Heart right ventricle (tissue), 16 donors: ENCODE data around the gene CRACR2B. TPM values are rescaled to one million over a fixed set of nuclear protein-coding genes. Genes with fewer than 3 reads are reported as not detected.

Source experiments
- ATAC-seq, 8 donors: fragments of 200-7000 bp; cut with Tn5 transposase; one replicate each; pipeline ENCODE4 v1.9.1; 2020; ENCODE audit warnings: mild to moderate bottlenecking in 8 of 8, moderate library complexity in 8 of 8, moderate number of reproducible peaks in 1 of 8
- DNase-seq, 2 donors: peaks; one replicate each; pipeline ENCODE4 v3.0.0-alpha.2; 2020
- H3K27ac ChIP-seq, 10 donors: fragments of 200-600 bp; sonication (generic) in 2 of 10; one replicate each; pipeline versions ENCODE4 v1.5.0 to v1.8.0; 2020 to 2022; ENCODE audit warnings: mild to moderate bottlenecking in 3 of 10
- H3K27me3 ChIP-seq, 7 donors: fragments of 200-600 bp; one replicate each; pipeline ENCODE4 v1.8.0; 2021 to 2022; ENCODE audit warnings: mild to moderate bottlenecking in 2 of 7
- H3K36me3 ChIP-seq, 9 donors: fragments of 200-600 bp; sonication (generic) in 1 of 9; one replicate each; pipeline versions ENCODE4 v1.5.0 to v1.8.0; 2020 to 2022; ENCODE audit warnings: mild to moderate bottlenecking in 2 of 9
- H3K4me1 ChIP-seq, 9 donors: fragments of 200-600 bp; sonication (generic) in 1 of 9; one replicate each; pipeline versions ENCODE4 v1.5.0 to v1.8.0; 2020 to 2022; ENCODE audit warnings: mild to moderate bottlenecking in 4 of 9
- H3K4me3 ChIP-seq, 10 donors: fragments of 200-600 bp; sonication (generic) in 2 of 10; one replicate each; pipeline versions ENCODE4 v1.5.0 to v1.8.0; 2020 to 2022; ENCODE audit warnings: mild to moderate bottlenecking in 7 of 10, moderate library complexity in 2 of 10
- H3K9me3 ChIP-seq, 11 donors: fragments of 200-600 bp in 10 of 11; sonication (generic) in 2 of 11; one replicate each; pipeline versions ENCODE4 v1.5.0 to v1.8.0; 2013 to 2022; ENCODE audit warnings: mild to moderate bottlenecking in 2 of 11, control low read depth in 1 of 11, moderate library complexity in 1 of 11
- CTCF ChIP-seq, 9 donors: fragments of 200-600 bp; sonication (generic) in 2 of 9; IDR thresholded peaks; one replicate each; pipeline versions ENCODE4 v1.5.0 to v1.8.0; 2021 to 2022; ENCODE audit warnings: antibody characterized with exemption in 9 of 9, mild to moderate bottlenecking in 5 of 9, moderate library complexity in 1 of 9
- WGBS, 2 donors: extraction: QIAGEN DNeasy Blood & Tissue Kit; methylation state at CpG; one replicate each; pipeline ENCODE4 v1.1.7; 2013; ENCODE audit warnings: inconsistent platforms in 1 of 2; 5-methylcytosine and 5-hydroxymethylcytosine counted together
- intact Hi-C, 10 donors: fragments of 100-400 bp; cut with DNase I; formaldehyde crosslinking; loops; one replicate each; pipeline versions ENCODE4 v1.11.1 to v1.14.2; 2022
- polyA plus RNA-seq, 2 donors: library from polyadenylated mRNA; stranded (reverse); fragments of 200-250 nt; gene quantifications; one replicate each; pipeline ENCODE4 v1.2.3, GENCODE V29; 2013
- total RNA-seq, 10 donors: library from RNA; stranded (reverse); fragmentation: NEBNext Ultra II Directional in 3 of 10; extraction: Animal tissue kit (Norgen Biotek cat#: 25700) in 3 of 10; gene quantifications; one replicate each; pipeline versions ENCODE4 v1.2.1 to v1.2.4, GENCODE V29; 2021 to 2023
- donor health status: Arrhythmogenic right ventricular cardiomyopathy.
- donor health status: ischemic (EF 13 %, LVEDD 7.1; RV severe dilation, severe dysfunction).
- donor health status: healthy with polysubstance abuse.
- donor health status: DM: no; HTN: yes; CAD: no.
- donor health status: DM: no; HTN: no; CAD: no.
- donor health status: ischemic (EF 25% LVEDD 6.9; RV normal size, moderate dysfunction).
- donor health status: ischemic (EF 25% LVEDD 5.7; RV mildly dilated, moderate dysfunction).
- donor health status: healthy.
- donor health status: DM: yes; HTN: yes; CAD: no.
- donor health status: Ischemic cardiomyopathy.
- donor health status: ischemic (EF 35%, LVEDD 5.7; RV mildly dilated, moderate dysfunction).
- donor health status: nonischemic (EF 11% LVEDD 7.7; RV severe dilation, severe dysfunction).
- donor health status: DM: yes; HTN: yes; CAD: no.
- donor health status: PGD.
- donor health status: ischemic (EF 29% LVEDD 5.4; RV normal size, mild dysfunction).
- donor health status: nonischemic (EF 23%, LVEDD 6.1; RV moderate dilation, normal function).

CRACR2B gene
- total and polyA plus RNA-seq, 12 donors, result 11.4 to 72.3 (median 17.0) TPM

GRCh38 chr11:871472-871871 lies 43.8 kb downstream of the CRACR2B start:
- 76 to 77% methylated on average over 9 of the region's 9 CpGs for WGBS, 2 donors
- intact Hi-C loops, result no loop called here
- TF ChIP-seq CTCF (IDR thresholded peaks at IDR 0.05), result no peak
- DNase-seq, result no peak
- H3K4me1 ChIP-seq, result peaks cover 0 to 3% (median 0%) of the 10 kb centered on the region in 9 donors
- H3K9me3 ChIP-seq, result no peaks in the 10 kb centered on the region
- peaks cover 0 to 23% (median 3%) of the 10 kb centered on the region in 9 donors for H3K36me3 ChIP-seq
- no peak overlapping the region for H3K27ac ChIP-seq
- no peak overlapping the region for H3K4me3 ChIP-seq
- H3K27me3 ChIP-seq, result no peaks in the 10 kb centered on the region
- ATAC-seq, result no peak

GRCh38 chr11:872799-873198 lies 45.1 kb downstream of the CRACR2B start:
- Histone ChIP-seq H3K4me1 (peaks cover 0 to 10% (median 0%) of the 10 kb centered on the region in 9 donors), H3K9me3 (no peaks in the 10 kb centered on the region), H3K36me3 (peaks cover 0 to 11% (median 0%) of the 10 kb centered on the region in 9 donors), H3K27me3 (no peaks in the 10 kb centered on the region), H3K27ac (no peak overlapping the region), H3K4me3 (no peak overlapping the region)
- ATAC-seq (no peak), DNase-seq (no peak)
- 92 to 94% methylated on average over 9 of the region's 9 CpGs for WGBS, 2 donors
- intact Hi-C loops, result no loop called here
- TF ChIP-seq CTCF (IDR thresholded peaks at IDR 0.05), result no peak

- Histone ChIP-seq H3K36me3 (peaks cover 0 to 19% (median 0%) of the 10 kb centered on the region in 9 donors), H3K4me3 (no peak overlapping the region), H3K27me3 (no peaks in the 10 kb centered on the region), H3K4me1 (peaks cover 0 to 10% (median 0%) of the 10 kb centered on the region in 9 donors), H3K9me3 (no peaks in the 10 kb centered on the region), H3K27ac (no peak overlapping the region)
- no peak for ATAC-seq
- intact Hi-C loops, result no loop called here
- no peak for DNase-seq
- no peak for TF ChIP-seq CTCF (IDR thresholded peaks at IDR 0.05)
- 72 to 75% methylated on average over 12 of the region's 12 CpGs for WGBS, 2 donors
Measured at GRCh38 chr11:873706-874105, 46.0 kb downstream of the CRACR2B start.

- 93 to 95% methylated on average over 16 of the region's 16 CpGs for WGBS, 2 donors
- intact Hi-C loops, result no loop called here
- no peak for TF ChIP-seq CTCF (IDR thresholded peaks at IDR 0.05)
Measured at GRCh38 chr11:875203-875602, 47.5 kb downstream of the CRACR2B start.

More at GRCh38 chr11:875203-875602, 47.5 kb downstream of the CRACR2B start:
- ATAC-seq (no peak), DNase-seq (no peak)
- H3K27ac ChIP-seq, result no peak overlapping the region
- H3K4me3 ChIP-seq, result no peak overlapping the region
- H3K36me3 ChIP-seq, result peaks cover 0 to 18% (median 0%) of the 10 kb centered on the region in 9 donors
- H3K4me1 ChIP-seq, result peaks cover 0 to 10% (median 0%) of the 10 kb centered on the region in 9 donors
- no peaks in the 10 kb centered on the region for H3K9me3 ChIP-seq
- no peaks in the 10 kb centered on the region for H3K27me3 ChIP-seq
